Fibroblast of skin of right biceps (primary cell): ENCODE data around the gene KRTAP3-1.
"Not testable (repeated sequence)": the region's sequence is repeated elsewhere in the genome, so short reads cannot be mapped to it uniquely, and the experiment has no call there.

Experiments
- DNase-seq: peaks from one replicate; pipeline ENCODE4 v3.0.0-alpha.2; 2013

The KRTAP3-1 gene

GRCh38 chr17:41008811-41009210, at the start of gene KRTAP3-1:
KRTAP3-1 (minus strand) TSS chr17:41009128; CDS start chr17:41009074, 54 bp downstream.
- no peak for DNase-seq

- no peak for DNase-seq
Observed at GRCh38 chr17:41057547-41057946, 48.6 kb upstream of the KRTAP3-1 start.

- not testable (repeated sequence) for DNase-seq
Observed at GRCh38 chr17:41055130-41055529, 46.2 kb upstream of the KRTAP3-1 start, which contains the start of gene KRTAP2-2. KRTAP2-2 (minus strand) TSS chr17:41055230; CDS start chr17:41055211, 19 bp downstream.

- DNase-seq, result not testable (repeated sequence)
Observed at GRCh38 chr17:41054556-41054955, 45.6 kb upstream of the KRTAP3-1 start.

- DNase-seq, result no peak
Observed at GRCh38 chr17:41054025-41054424, 45.1 kb upstream of the KRTAP3-1 start.

- peak; percentile 68 for DNase-seq
Observed at GRCh38 chr17:41052566-41052965, 43.6 kb upstream of the KRTAP3-1 start.

GRCh38 chr17:41049110-41049509, 40.2 kb upstream of the KRTAP3-1 start:
- peak; percentile 70 for DNase-seq

GRCh38 chr17:41048441-41048840, 39.5 kb upstream of the KRTAP3-1 start:
- peak; percentile 80 for DNase-seq

GRCh38 chr17:41046735-41047465, 38.0 kb upstream of the KRTAP3-1 start, which contains the start of gene KRTAP2-1:
KRTAP2-1 (minus strand) TSS chr17:41047316; CDS start chr17:41047267, 49 bp downstream.
- not testable (repeated sequence) for DNase-seq

GRCh38 chr17:41042953-41043352, 34.0 kb upstream of the KRTAP3-1 start:
- no peak for DNase-seq

- DNase-seq, result not testable (repeated sequence)
Observed at GRCh38 chr17:41040783-41041571, 32.0 kb upstream of the KRTAP3-1 start, which contains the start of gene KRTAP1-1. KRTAP1-1 (minus strand) TSS chr17:41041450; CDS start chr17:41041397, 53 bp downstream.

- no peak for DNase-seq
Observed at GRCh38 chr17:41037853-41038350, 29.0 kb upstream of the KRTAP3-1 start.

- not testable (repeated sequence) for DNase-seq
Observed at GRCh38 chr17:41034346-41034935, 25.5 kb upstream of the KRTAP3-1 start, which contains the start of gene KRTAP1-3. KRTAP1-3 (minus strand) TSS chr17:41034874; CDS start chr17:41034821, 53 bp downstream.

- DNase-seq, result no peak
Observed at GRCh38 chr17:41029633-41030245, 20.8 kb upstream of the KRTAP3-1 start, which contains the start of gene KRTAP1-4. KRTAP1-4 (minus strand) TSS chr17:41030195; CDS start chr17:41030078, 117 bp downstream.

- DNase-seq, result peak; percentile 75
Observed at GRCh38 chr17:41026715-41027471, 18.0 kb upstream of the KRTAP3-1 start, which contains the start of gene KRTAP1-5. KRTAP1-5 (minus strand) TSS chr17:41027208; CDS start chr17:41027155, 53 bp downstream.

- DNase-seq, result peak; percentile 65
Observed at GRCh38 chr17:41024697-41025096, 15.8 kb upstream of the KRTAP3-1 start.

- DNase-seq, result no peak
Observed at GRCh38 chr17:41020336-41020735, 11.4 kb upstream of the KRTAP3-1 start.

GRCh38 chr17:41019415-41019814, 10.5 kb upstream of the KRTAP3-1 start:
- DNase-seq, result no peak

GRCh38 chr17:41018541-41018940, 9.6 kb upstream of the KRTAP3-1 start:
- no peak for DNase-seq

GRCh38 chr17:41016578-41017215, 7.8 kb upstream of the KRTAP3-1 start:
- DNase-seq, result no peak

GRCh38 chr17:41015454-41015853, 6.5 kb upstream of the KRTAP3-1 start:
- DNase-seq, result peak; percentile 32
